Endothelial cell (in vitro differentiated cells): ENCODE results near the gene SEMA3F. TPM values are rescaled to one million over a fixed set of nuclear protein-coding genes. Genes with fewer than 3 reads are reported as not detected.
A peak's percentile ranks its signal among the peaks of the same experiment; 100 is the strongest.

Experiments used
- DNase-seq: peaks from one replicate; pipeline ENCODE4 v3.0.0; 2021; ENCODE audit warnings: low spot score
- H3K27ac Mint-ChIP-seq: one replicate; pipeline ENCODE4 v1.8.0; 2021; ENCODE audit warnings: mixed read lengths, inconsistent platforms; ENCODE audit not compliant: unreplicated experiment
- H3K27me3 Mint-ChIP-seq: one replicate; pipeline ENCODE4 v1.8.0; 2021; ENCODE audit warnings: mild to moderate bottlenecking, moderate library complexity, mixed read lengths, inconsistent platforms; ENCODE audit not compliant: unreplicated experiment
- H3K36me3 Mint-ChIP-seq: one replicate; pipeline ENCODE4 v1.8.0; 2021; ENCODE audit warnings: mild to moderate bottlenecking, low read depth, mixed read lengths, inconsistent platforms; ENCODE audit not compliant: unreplicated experiment
- H3K4me1 Mint-ChIP-seq: one replicate; pipeline ENCODE4 v1.8.0; 2021; ENCODE audit warnings: mild to moderate bottlenecking, mixed read lengths, inconsistent platforms; ENCODE audit not compliant: unreplicated experiment
- H3K4me3 Mint-ChIP-seq: one replicate; pipeline ENCODE4 v1.8.0; 2021; ENCODE audit warnings: mild to moderate bottlenecking, mixed read lengths, inconsistent platforms; ENCODE audit not compliant: unreplicated experiment
- H3K9me3 Mint-ChIP-seq: one replicate; pipeline ENCODE4 v1.8.0; 2021; ENCODE audit warnings: mixed read lengths, inconsistent platforms; ENCODE audit not compliant: unreplicated experiment
- CTCF ChIP-seq: fragments of 200-600 bp; sonication (generic); IDR thresholded peaks from one replicate; pipeline ENCODE4 v1.5.0; 2021; ENCODE audit warnings: antibody characterized with exemption; ENCODE audit not compliant: unreplicated experiment
- total RNA-seq: library from RNA; stranded (reverse); fragmentation: NEBNext Ultra II Directional; extraction: Animal tissue kit (Norgen Biotek cat#: 25700); gene quantifications from one replicate; pipeline ENCODE4 v1.2.1, GENCODE V29; 2021; ENCODE audit not compliant: unreplicated experiment

Gene SEMA3F
- total RNA-seq, 1 donor from 2014 or later = 21.3 TPM

GRCh38 chr3:50157827-50158529, 2.9 kb downstream of the SEMA3F start:
- Mint-ChIP-seq H3K36me3 (peaks cover 8% of the 10 kb centered on the region), H3K9me3 (no peaks in the 10 kb centered on the region), H3K27me3 (peaks cover 16% of the 10 kb centered on the region), H3K4me1 (peaks cover 43% of the 10 kb centered on the region), H3K27ac (no peak overlapping the region), H3K4me3 (peak overlapping the region; percentile 80)
- no peak for TF ChIP-seq CTCF
- no peak for DNase-seq

GRCh38 chr3:50158530-50159146, 3.5 kb downstream of the SEMA3F start:
- TF ChIP-seq CTCF = no peak
- no peak for DNase-seq
- Mint-ChIP-seq H3K9me3 (no peaks in the 10 kb centered on the region), H3K36me3 (peaks cover 8% of the 10 kb centered on the region), H3K27ac (no peak overlapping the region), H3K27me3 (peaks cover 11% of the 10 kb centered on the region), H3K4me1 (peaks cover 38% of the 10 kb centered on the region), H3K4me3 (peak overlapping the region; percentile 37)

- peaks cover 12% of the 10 kb centered on the region for H3K36me3 Mint-ChIP-seq
- H3K9me3 Mint-ChIP-seq = no peaks in the 10 kb centered on the region
- no peak overlapping the region for H3K27ac Mint-ChIP-seq
- no peak overlapping the region for H3K4me3 Mint-ChIP-seq
- no peak for TF ChIP-seq CTCF
- no peak for DNase-seq
- peaks cover 44% of the 10 kb centered on the region for H3K4me1 Mint-ChIP-seq
- peaks cover 6% of the 10 kb centered on the region for H3K27me3 Mint-ChIP-seq
Measured at GRCh38 chr3:50160561-50160983, 5.4 kb downstream of the SEMA3F start.

- H3K9me3 Mint-ChIP-seq = no peaks in the 10 kb centered on the region
- no peak overlapping the region for H3K27ac Mint-ChIP-seq
- DNase-seq = no peak
- peaks cover 12% of the 10 kb centered on the region for H3K36me3 Mint-ChIP-seq
- H3K4me3 Mint-ChIP-seq = no peak overlapping the region
- TF ChIP-seq CTCF = no peak
- peaks cover 44% of the 10 kb centered on the region for H3K4me1 Mint-ChIP-seq
- peaks cover 2% of the 10 kb centered on the region for H3K27me3 Mint-ChIP-seq
Measured at GRCh38 chr3:50161320-50161719, 6.2 kb downstream of the SEMA3F start.
